Skeletal muscle satellite cell (primary cell): ENCODE measurements around the gene TAF4.

Experiments used
- H3K27me3 ChIP-seq: 2 replicates; pipeline ENCODE4 v1.7.0; 2013; ENCODE audit warnings: low read length; ENCODE audit not compliant: control insufficient read depth, insufficient read depth
- H3K36me3 ChIP-seq: 2 replicates; pipeline ENCODE4 v1.7.0; 2013; ENCODE audit warnings: mild to moderate bottlenecking, control low read depth, low read length; ENCODE audit not compliant: insufficient read depth
- H3K4me1 ChIP-seq: 2 replicates; pipeline ENCODE4 v1.7.0; 2013; ENCODE audit warnings: low read length; ENCODE audit not compliant: control insufficient read depth, insufficient read depth
- H3K4me2 ChIP-seq: 2 replicates; pipeline ENCODE4 v1.7.0; 2013; ENCODE audit warnings: mild to moderate bottlenecking, low read length
- H3K4me3 ChIP-seq: 2 replicates; pipeline ENCODE4 v1.7.0; 2013; ENCODE audit warnings: low read length
- H3K9ac ChIP-seq: 2 replicates; pipeline ENCODE4 v1.7.0; 2013; ENCODE audit warnings: mild to moderate bottlenecking, low read depth, low read length, moderate library complexity
- H3K9me3 ChIP-seq: replicated peaks from 2 replicates; pipeline ENCODE4 v1.7.0; 2013; ENCODE audit warnings: mild to moderate bottlenecking, control low read depth, low read length

Gene TAF4

GRCh38 chr20:61937963-61938838 is 127.5 kb downstream of the TAF4 start:
- no peak overlapping the region for H3K9ac ChIP-seq
- H3K9me3 ChIP-seq, result no peaks in the 10 kb centered on the region
- H3K27me3 ChIP-seq, result no peaks in the 10 kb centered on the region
- no peak overlapping the region for H3K4me3 ChIP-seq
- no peaks in the 10 kb centered on the region for H3K4me1 ChIP-seq
- H3K36me3 ChIP-seq, result peaks cover 5% of the 10 kb centered on the region
- no peak overlapping the region for H3K4me2 ChIP-seq

GRCh38 chr20:61937146-61937962 is 128.3 kb downstream of the TAF4 start:
- H3K4me1 ChIP-seq, result no peaks in the 10 kb centered on the region
- H3K9ac ChIP-seq, result no peak overlapping the region
- no peaks in the 10 kb centered on the region for H3K27me3 ChIP-seq
- H3K36me3 ChIP-seq, result peaks cover 11% of the 10 kb centered on the region
- no peak overlapping the region for H3K4me3 ChIP-seq
- H3K9me3 ChIP-seq, result no peaks in the 10 kb centered on the region
- no peak overlapping the region for H3K4me2 ChIP-seq

GRCh38 chr20:61936701-61937131 is 129.0 kb downstream of the TAF4 start:
- Histone ChIP-seq H3K9ac (no peak overlapping the region), H3K4me2 (no peak overlapping the region), H3K27me3 (no peaks in the 10 kb centered on the region), H3K4me3 (no peak overlapping the region), H3K9me3 (no peaks in the 10 kb centered on the region), H3K36me3 (peaks cover 11% of the 10 kb centered on the region), H3K4me1 (no peaks in the 10 kb centered on the region)

- Histone ChIP-seq H3K4me1 (no peaks in the 10 kb centered on the region), H3K9ac (no peak overlapping the region), H3K9me3 (no peaks in the 10 kb centered on the region), H3K27me3 (no peaks in the 10 kb centered on the region), H3K4me3 (no peak overlapping the region), H3K36me3 (peaks cover 11% of the 10 kb centered on the region), H3K4me2 (no peak overlapping the region)
Measured at GRCh38 chr20:61935926-61936700, 129.6 kb downstream of the TAF4 start.

GRCh38 chr20:61934716-61935530 is 130.8 kb downstream of the TAF4 start:
- Histone ChIP-seq H3K9ac (no peak overlapping the region), H3K4me3 (no peak overlapping the region), H3K9me3 (no peaks in the 10 kb centered on the region), H3K27me3 (no peaks in the 10 kb centered on the region), H3K4me1 (no peaks in the 10 kb centered on the region), H3K36me3 (peaks cover 12% of the 10 kb centered on the region), H3K4me2 (no peak overlapping the region)

- Histone ChIP-seq H3K4me2 (no peak overlapping the region), H3K27me3 (no peaks in the 10 kb centered on the region), H3K9me3 (no peaks in the 10 kb centered on the region), H3K4me3 (no peak overlapping the region), H3K9ac (no peak overlapping the region), H3K4me1 (no peaks in the 10 kb centered on the region), H3K36me3 (peaks cover 18% of the 10 kb centered on the region)
Measured at GRCh38 chr20:61933951-61934715, 131.5 kb downstream of the TAF4 start.

GRCh38 chr20:61933481-61933950 is 132.2 kb downstream of the TAF4 start:
- Histone ChIP-seq H3K9ac (no peak overlapping the region), H3K27me3 (no peaks in the 10 kb centered on the region), H3K36me3 (peaks cover 19% of the 10 kb centered on the region), H3K4me1 (no peaks in the 10 kb centered on the region), H3K4me2 (no peak overlapping the region), H3K9me3 (no peaks in the 10 kb centered on the region), H3K4me3 (no peak overlapping the region)

GRCh38 chr20:61932711-61933480 is 132.8 kb downstream of the TAF4 start:
- H3K4me3 ChIP-seq, result no peak overlapping the region
- peaks cover 22% of the 10 kb centered on the region for H3K36me3 ChIP-seq
- H3K4me2 ChIP-seq, result no peak overlapping the region

GRCh38 chr20:61932199-61932592 is 133.5 kb downstream of the TAF4 start:
- H3K4me2 ChIP-seq, result no peak overlapping the region
- no peak overlapping the region for H3K9ac ChIP-seq
- peaks cover 19% of the 10 kb centered on the region for H3K36me3 ChIP-seq
- no peaks in the 10 kb centered on the region for H3K4me1 ChIP-seq
- H3K4me3 ChIP-seq, result no peak overlapping the region
- no peaks in the 10 kb centered on the region for H3K27me3 ChIP-seq
- H3K9me3 ChIP-seq, result no peaks in the 10 kb centered on the region

More at GRCh38 chr20:61932711-61933480, 132.8 kb downstream of the TAF4 start:
- H3K4me1 ChIP-seq, result no peaks in the 10 kb centered on the region
- no peaks in the 10 kb centered on the region for H3K27me3 ChIP-seq
- no peaks in the 10 kb centered on the region for H3K9me3 ChIP-seq
- no peak overlapping the region for H3K9ac ChIP-seq
